PC-3 (cell line): ENCODE results near the gene CNBD2. TPM values are rescaled to one million over a fixed set of nuclear protein-coding genes. Genes with fewer than 3 reads are reported as not detected.
"Not testable (repeated sequence)": the region's sequence is repeated elsewhere in the genome, so short reads cannot be mapped to it uniquely, and the experiment has no call there.

Experiments used
- ATAC-seq: fragments of 200-7000 bp; cut with Tn5 transposase; 2 replicates; pipeline ENCODE4 v1.9.1; 2020; ENCODE audit warnings: mild to moderate bottlenecking, moderate library complexity
- BruUV-seq: library from RNA; stranded (reverse); fragments of 400-500 nt; replicated peaks from 2 replicates; lab custom pipeline; 2021; lab: Mats Ljungman, UMichigan
- CTCF ChIA-PET: fragments of 300-600 bp; sonication (Branson Sonifier 250); formaldehyde crosslinking; loops from one replicate; lab custom pipeline; 2022; ENCODE audit warnings: antibody characterized with exemption; lab: Charles Lee
- POLR2A ChIA-PET: fragments of 300-600 bp; sonication (Branson Sonifier 250); formaldehyde crosslinking; loops from one replicate; lab custom pipeline; 2022; ENCODE audit warnings: antibody characterized with exemption; ENCODE audit not compliant: unreplicated experiment; lab: Charles Lee
- DNase-seq: peaks from one replicate; pipeline ENCODE4 v3.0.0-alpha.2; 2015
- H2AFZ ChIP-seq: fragments of 300-600 bp; sonication (generic); 2 replicates; pipeline ENCODE4 v1.6.0; 2016; ENCODE audit warnings: antibody characterized with exemption, low read length
- H3F3A ChIP-seq: fragments of 300-600 bp; sonication (generic); one replicate; pipeline ENCODE4 v1.6.0; 2017; ENCODE audit warnings: antibody characterized with exemption, low read length, control low read depth, mild to moderate bottlenecking; ENCODE audit not compliant: unreplicated experiment
- H3K27ac ChIP-seq: fragments of 300-600 bp; sonication (generic); 2 replicates; pipeline ENCODE4 v1.5.1; 2016; ENCODE audit warnings: mild to moderate bottlenecking, low read length
- H3K27me3 ChIP-seq: fragments of 300-600 bp; sonication (generic); 2 replicates; pipeline ENCODE4 v1.6.1; 2016; ENCODE audit warnings: low read length, mixed read lengths
- H3K36me3 ChIP-seq: fragments of 300-600 bp; sonication (generic); 2 replicates; pipeline ENCODE4 v1.6.1; 2016; ENCODE audit warnings: low read depth, mixed run types, low read length, mixed read lengths
- H3K4me1 ChIP-seq: fragments of 300-600 bp; sonication (generic); 2 replicates; pipeline ENCODE4 v1.5.1; 2016; ENCODE audit warnings: low read length; ENCODE audit not compliant: insufficient read depth
- H3K4me2 ChIP-seq: fragments of 300-600 bp; sonication (generic); 2 replicates; pipeline ENCODE4 v1.6.0; 2016; ENCODE audit warnings: low read length
- H3K4me3 ChIP-seq: fragments of 300-600 bp; sonication (generic); 2 replicates; pipeline ENCODE4 v1.5.1; 2016; ENCODE audit warnings: mild to moderate bottlenecking, low read length, mixed read lengths
- H3K79me2 ChIP-seq: fragments of 300-600 bp; sonication (generic); 2 replicates; pipeline ENCODE4 v1.6.1; 2017; ENCODE audit warnings: low read length, mixed read lengths
- H3K9ac ChIP-seq: fragments of 300-600 bp; sonication (generic); 2 replicates; pipeline ENCODE4 v1.6.0; 2016; ENCODE audit warnings: mild to moderate bottlenecking, low read length
- H3K9me2 ChIP-seq: fragments of 300-600 bp; sonication (generic); replicated peaks from 2 replicates; pipeline ENCODE4 v1.6.1; 2016; ENCODE audit warnings: mixed run types, low read length, mixed read lengths
- H3K9me3 ChIP-seq: fragments of 300-600 bp; sonication (generic); 2 replicates; pipeline ENCODE4 v1.6.1; 2016; ENCODE audit warnings: low read length, mixed read lengths
- H4K20me1 ChIP-seq: fragments of 300-600 bp; sonication (generic); 2 replicates; pipeline ENCODE4 v1.6.1; 2016; ENCODE audit warnings: low read length, mixed read lengths
- CTCF ChIP-seq: fragments of 300-600 bp; sonication (generic); conservative IDR thresholded peaks from 2 replicates; pipeline ENCODE4 v1.5.1; 2017; ENCODE audit warnings: antibody characterized with exemption, low read depth, mild to moderate bottlenecking, low read length
- EZH2 ChIP-seq: fragments of 300-600 bp; sonication (generic); IDR thresholded peaks from one replicate; pipeline ENCODE4 v1.6.1; 2017; ENCODE audit warnings: antibody characterized with exemption, mild to moderate bottlenecking, low read length; ENCODE audit not compliant: unreplicated experiment
- EZH2phosphoT487 ChIP-seq: fragments of 300-600 bp; sonication (generic); IDR thresholded peaks from 2 replicates; pipeline ENCODE4 v1.6.1; 2018; ENCODE audit warnings: mild to moderate bottlenecking, antibody characterized with exemption, low read length, borderline replicate concordance
- intact Hi-C: fragments of 100-400 bp; cut with micrococcal nuclease; formaldehyde crosslinking; loops from 2 replicates; pipeline ENCODE4 v1.9.0; 2023
- total RNA-seq: library from RNA; depleted of rRNA; stranded (reverse); fragments of >200 nt; gene quantifications from 2 replicates; pipeline ENCODE4 v1.2.3, GENCODE V29; 2014

Gene CNBD2
- total RNA-seq, 1 experiment from 2014 or later = 6.6 TPM

- no peaks in the 10 kb centered on the region for H3K9me3 ChIP-seq
- no peak for TF ChIP-seq CTCF
- TF ChIP-seq EZH2 = no peak
- TF ChIP-seq EZH2phosphoT487 = no peak
- DNase-seq (no peak), ATAC-seq (no peak)
- H3K27me3 ChIP-seq = no peaks in the 10 kb centered on the region
- peaks cover 2% of the 10 kb centered on the region; the same call in 1 of the 2 replicates for H3K36me3 ChIP-seq
- no peak overlapping the region for H2AFZ ChIP-seq
- no peak overlapping the region for H3K4me2 ChIP-seq
- H3K27ac ChIP-seq = no peak overlapping the region
- no TSS peak for BruUV-seq
- no peak overlapping the region for H3K9ac ChIP-seq
- no peaks in the 10 kb centered on the region for H3K9me2 ChIP-seq
- H3K4me3 ChIP-seq = no peak overlapping the region
- intact Hi-C loops = no loop called here
- H3F3A ChIP-seq = no peaks in the 10 kb centered on the region
- CTCF ChIA-PET = interaction anchor here (0.5 to 1.1 kb wide), 4 partner anchors 20 to 206 kb away, joined by 3 to 10 read pairs (median 4); partner anchors contain the start of gene RBM39
- POLR2A ChIA-PET = no interaction called here
- H3K79me2 ChIP-seq = peaks cover 13% of the 10 kb centered on the region
- H3K4me1 ChIP-seq = peaks cover 7% of the 10 kb centered on the region
- no peaks in the 10 kb centered on the region for H4K20me1 ChIP-seq
Measured at GRCh38 chr20:35947907-35948306, 20.5 kb upstream of the CNBD2 start.

- ChIA-PET POLR2A (interaction anchor here (0.7 kb wide), 1 partner anchor 167 kb away, joined by 3 read pairs; no protein-coding TSS in a partner anchor), CTCF (interaction anchor here (0.6 kb wide), 1 partner anchor 1139 kb away, joined by 6 read pairs; no protein-coding TSS in a partner anchor)
- Histone ChIP-seq H3K4me1 (peaks cover 8% of the 10 kb centered on the region), H3K4me2 (no peak overlapping the region), H2AFZ (no peak overlapping the region), H3K79me2 (peaks cover 24% of the 10 kb centered on the region), H3K9me3 (no peaks in the 10 kb centered on the region), H3K27me3 (no peaks in the 10 kb centered on the region), H3K4me3 (no peak overlapping the region), H3F3A (no peaks in the 10 kb centered on the region), H3K9me2 (no peaks in the 10 kb centered on the region), H3K36me3 (no peaks in the 10 kb centered on the region), H4K20me1 (no peaks in the 10 kb centered on the region), H3K9ac (no peak overlapping the region), H3K27ac (no peak overlapping the region)
- no peak for ATAC-seq
- no peak for DNase-seq
- intact Hi-C loops = no loop called here
- TF ChIP-seq EZH2phosphoT487 (no peak), EZH2 (no peak), CTCF (no peak)
- BruUV-seq = no TSS peak
Measured at GRCh38 chr20:35950093-35950492, 18.3 kb upstream of the CNBD2 start.

- H3K4me2 ChIP-seq = peak overlapping the region; percentile 91
- POLR2A ChIA-PET = interaction anchor here (0.6 to 1.2 kb wide), 8 partner anchors 39 to 1959 kb away, joined by 3 to 17 read pairs (median 3); no protein-coding TSS in a partner anchor
Measured at GRCh38 chr20:35952080-35952479, 16.3 kb upstream of the CNBD2 start.

More at GRCh38 chr20:35952080-35952479, 16.3 kb upstream of the CNBD2 start:
- not testable (repeated sequence) for H3K27ac ChIP-seq, H3K36me3 ChIP-seq, BruUV-seq, H3K9me2 ChIP-seq, H3F3A ChIP-seq, DNase-seq, H3K9me3 ChIP-seq, H2AFZ ChIP-seq, ATAC-seq, H3K9ac ChIP-seq, H4K20me1 ChIP-seq, H3K27me3 ChIP-seq
- H3K4me1 ChIP-seq = peaks cover 13% of the 10 kb centered on the region
- intact Hi-C loops = loop anchor here (2.0 kb wide), 1 partner anchor 181 kb away; no protein-coding TSS in a partner anchor
- peaks cover 31% of the 10 kb centered on the region for H3K79me2 ChIP-seq
- peak overlapping the region; percentile 95 for H3K4me3 ChIP-seq
- CTCF ChIA-PET = interaction anchor here (0.6 to 3.7 kb wide), 2 partner anchors 40 to 436 kb away, joined by 3 to 36 read pairs; no protein-coding TSS in a partner anchor
